ENCODE results near the gene OR6C75.
"Not testable (repeated sequence)": the region's sequence is repeated elsewhere in the genome, so short reads cannot be mapped to it uniquely, and the experiment has no call there.

DNA sequence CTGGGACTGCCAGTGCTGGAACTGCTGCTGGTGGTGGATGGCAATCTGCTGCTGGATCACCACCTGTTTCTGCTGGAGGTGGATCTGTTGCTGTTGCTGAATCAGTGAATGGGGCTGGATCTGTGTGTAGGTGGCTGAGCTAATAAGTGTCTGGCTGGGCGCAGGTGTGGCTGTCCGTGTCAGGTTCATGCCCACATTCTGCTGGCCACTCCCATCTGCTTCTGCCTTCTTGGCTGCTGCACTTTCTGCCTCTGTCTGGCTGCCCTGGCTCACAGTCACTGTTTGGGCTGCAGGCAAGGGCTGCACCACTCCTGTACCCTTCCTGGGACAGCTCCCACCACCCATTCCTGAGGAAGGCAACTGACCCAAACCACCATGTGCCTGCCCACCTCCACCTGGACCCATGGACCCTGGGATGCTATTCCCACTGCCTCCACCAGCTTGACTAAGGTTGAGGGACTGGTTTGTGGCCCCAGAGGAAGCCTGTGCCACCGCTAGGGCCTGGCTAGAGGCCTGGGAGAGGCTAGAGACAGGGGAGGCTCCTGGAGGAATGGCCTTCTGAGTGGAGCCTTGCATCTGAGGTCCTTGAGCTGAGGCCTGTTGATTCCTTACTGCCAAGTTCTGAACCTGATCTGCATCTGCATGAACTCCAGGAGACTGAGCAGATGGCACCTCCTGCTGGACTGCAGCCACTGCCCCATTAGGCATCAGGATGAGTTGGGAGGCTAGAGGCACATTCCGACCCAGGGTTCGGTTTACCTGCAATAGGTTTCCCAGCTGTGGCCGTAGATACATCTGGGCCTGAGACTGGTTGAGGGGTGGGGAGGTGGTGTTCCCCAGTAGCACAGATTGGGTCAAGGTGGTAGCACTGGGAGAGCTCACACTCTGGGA, 51.0 kb downstream of the OR6C75 start:
- not testable (repeated sequence) for TF ChIP-seq POLR2A (IDR thresholded peaks at IDR 0.05; ENCODE audit: low read depth, low read length); POLR2AphosphoS5 (IDR thresholded peaks at IDR 0.05; ENCODE audit: low read depth, low read length); TAF1 (IDR thresholded peaks at IDR 0.05; ENCODE audit: borderline replicate concordance, low read depth, low read length)
